ENCODE results near the gene KBTBD13.
"Not testable (repeated sequence)": the region's sequence is repeated elsewhere in the genome, so short reads cannot be mapped to it uniquely, and the experiment has no call there.

Gene KBTBD13

GRCh38 chr15:65089206-65089824, 12.8 kb downstream of the KBTBD13 start:
- DNase-seq (ENCODE audit: low read depth), result no peak

DNA sequence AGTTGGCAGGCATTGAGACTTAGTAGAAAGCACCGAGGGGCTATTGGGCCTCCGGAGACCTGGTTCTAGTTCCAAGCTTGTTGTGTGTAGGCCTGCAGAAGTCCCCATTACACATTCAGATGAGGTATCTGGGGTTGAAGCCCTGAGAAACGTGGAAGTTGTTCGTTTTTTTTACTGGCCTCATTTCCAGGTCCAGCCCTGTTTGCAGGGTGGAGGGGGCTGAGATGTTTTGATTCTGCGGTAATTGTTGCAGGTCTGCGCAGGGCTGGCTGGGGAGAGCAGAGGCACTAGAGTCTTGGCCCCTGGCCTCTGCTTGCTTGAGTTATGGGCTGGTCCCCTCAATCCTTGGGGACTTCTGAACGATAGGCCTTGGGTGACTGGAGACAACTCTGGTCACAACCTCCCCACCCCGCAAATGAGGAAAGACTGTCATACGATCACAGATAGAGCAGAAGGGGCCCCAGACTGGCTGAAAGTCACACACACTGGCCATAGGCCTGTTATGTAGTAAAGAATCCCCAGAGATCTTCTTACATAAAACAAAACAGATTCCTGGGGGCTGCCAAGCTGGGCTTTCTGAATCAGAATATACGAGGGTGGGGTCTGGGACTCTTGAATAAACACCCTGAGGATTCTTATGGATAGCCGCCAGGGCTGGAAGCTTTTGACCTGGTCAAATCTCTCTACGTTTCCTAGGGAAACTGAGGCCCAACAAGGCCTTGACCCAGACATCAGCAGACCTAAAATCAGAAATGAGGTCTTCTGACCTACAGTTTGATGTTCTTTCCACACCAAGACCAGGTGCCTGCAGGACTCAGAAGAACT, 15.6 kb downstream of the KBTBD13 start:
- no peak for DNase-seq (ENCODE audit: low read depth)

- no peak for DNase-seq (ENCODE audit: low read depth)
Observed at GRCh38 chr15:65092911-65093792, 16.6 kb downstream of the KBTBD13 start.

DNA sequence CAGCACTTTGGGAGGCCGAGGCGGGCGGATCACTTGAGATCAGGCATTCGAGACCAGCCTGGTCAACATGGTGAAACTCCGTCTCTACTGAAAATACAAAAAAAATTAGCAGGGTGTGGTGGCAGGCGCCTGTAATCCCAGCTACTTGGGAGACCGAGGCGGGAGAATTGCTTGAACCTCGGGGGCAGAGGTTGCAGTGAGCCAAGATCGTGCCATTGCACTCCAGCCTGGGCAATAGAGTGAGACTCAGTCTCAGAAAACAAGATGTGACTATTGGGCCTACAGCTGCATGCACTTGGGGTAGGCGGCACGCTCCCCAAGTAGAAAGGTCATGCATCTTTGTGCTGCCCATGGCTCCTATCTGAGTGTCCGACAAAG, 17.2 kb downstream of the KBTBD13 start:
- not testable (repeated sequence) for DNase-seq (ENCODE audit: low read depth)

- no peak for DNase-seq (ENCODE audit: low read depth)
Observed at GRCh38 chr15:65094294-65094995, 17.9 kb downstream of the KBTBD13 start.

- no peak for DNase-seq (ENCODE audit: low read depth)
Observed at GRCh38 chr15:65095011-65095746, 18.6 kb downstream of the KBTBD13 start.

GRCh38 chr15:65095747-65096104, 19.2 kb downstream of the KBTBD13 start:
- DNase-seq (ENCODE audit: low read depth), result no peak

- no peak for DNase-seq (ENCODE audit: low read depth)
Observed at GRCh38 chr15:65096481-65097385, 20.2 kb downstream of the KBTBD13 start.

- no peak for DNase-seq (ENCODE audit: low read depth)
Observed at GRCh38 chr15:65097651-65098263, 21.2 kb downstream of the KBTBD13 start.

DNA sequence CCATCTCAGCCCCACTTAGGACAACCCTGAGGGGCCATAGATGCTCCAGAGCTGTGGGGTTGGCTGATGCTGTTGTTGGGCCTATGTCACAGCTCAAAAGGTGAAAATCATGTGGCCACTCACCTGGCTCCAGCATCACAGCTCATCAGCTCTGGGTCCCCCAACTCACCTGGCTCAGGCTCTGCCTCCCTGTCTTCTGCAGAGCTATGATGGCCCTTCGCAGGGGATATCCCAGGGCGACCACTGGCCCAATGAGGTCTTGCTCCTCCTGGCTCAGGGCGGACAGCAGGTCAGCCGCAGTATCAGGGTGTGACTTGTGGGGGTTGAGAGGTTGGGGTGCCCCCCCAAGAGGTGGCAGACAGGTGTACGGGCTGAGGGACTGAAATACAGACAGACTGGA, 22.8 kb downstream of the KBTBD13 start:
- DNase-seq (ENCODE audit: low read depth), result no peak

DNA sequence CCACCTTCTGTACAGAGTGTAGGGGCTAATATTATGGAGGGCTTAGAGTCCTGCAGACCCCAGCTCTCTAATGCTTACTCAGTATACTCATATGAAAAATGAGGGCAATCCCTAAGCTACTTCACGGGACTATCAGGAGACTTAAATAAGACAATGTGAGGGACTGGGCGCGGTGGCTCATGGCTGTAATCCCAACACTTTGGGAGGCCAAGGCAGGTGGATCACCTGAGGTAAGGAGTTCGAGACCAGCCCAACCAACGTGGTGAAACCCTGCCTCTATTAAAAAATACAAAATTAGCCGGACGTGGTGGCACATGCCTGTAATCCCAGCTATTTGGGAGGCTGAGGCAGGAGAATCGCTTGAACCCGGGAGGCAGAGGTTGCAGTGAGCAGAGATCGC, 23.3 kb downstream of the KBTBD13 start:
- DNase-seq (ENCODE audit: low read depth), result not testable (repeated sequence)

- no peak for DNase-seq (ENCODE audit: low read depth)
Observed at GRCh38 chr15:65100442-65100841, 23.9 kb downstream of the KBTBD13 start.

- no peak for DNase-seq (ENCODE audit: low read depth)
Observed at GRCh38 chr15:65101411-65101890, 24.9 kb downstream of the KBTBD13 start.

DNA sequence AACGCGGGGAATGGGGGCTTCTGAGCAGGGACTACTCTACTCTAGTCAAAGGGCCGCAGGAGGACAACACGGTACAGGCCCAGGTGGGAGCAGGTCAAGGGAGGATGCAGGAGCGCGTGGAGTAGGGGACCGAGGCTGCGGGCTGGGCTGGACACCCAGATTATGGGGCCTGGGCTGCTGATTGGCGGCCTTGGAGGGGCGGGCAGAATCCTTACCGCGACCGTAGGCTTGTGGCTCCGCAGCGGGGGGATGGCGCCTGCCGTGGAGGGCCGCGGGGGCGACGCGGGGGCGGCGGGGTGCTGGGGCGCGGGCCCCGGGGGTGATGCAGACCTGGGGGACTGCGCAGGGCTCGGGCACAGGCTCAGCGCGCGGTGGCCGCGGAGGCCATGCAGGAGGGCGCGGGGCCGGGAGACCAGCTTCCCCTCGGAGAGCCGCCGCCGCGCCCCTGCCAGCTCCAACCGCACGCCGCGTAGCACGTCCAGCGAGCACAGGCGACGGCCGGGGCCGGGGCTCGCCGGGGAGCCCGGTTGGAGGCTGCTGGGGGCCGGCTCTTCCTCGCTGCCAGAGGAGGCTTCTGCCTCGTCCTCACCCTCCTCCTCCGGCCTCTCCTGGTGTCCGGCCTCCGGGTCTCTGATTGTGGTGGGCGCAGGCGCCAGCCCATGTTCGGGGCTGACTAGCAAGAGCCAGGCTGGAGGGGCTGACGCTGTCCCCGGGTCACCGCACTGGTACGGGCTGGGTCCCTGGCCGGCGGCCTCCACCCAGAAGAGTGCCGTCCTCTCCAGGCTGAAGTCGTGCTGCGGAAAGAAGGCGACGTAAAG, 25.6 kb downstream of the KBTBD13 start:
- DNase-seq (ENCODE audit: low read depth), result no peak

GRCh38 chr15:65102912-65103311, 26.4 kb downstream of the KBTBD13 start:
- no peak for DNase-seq (ENCODE audit: low read depth)

DNA sequence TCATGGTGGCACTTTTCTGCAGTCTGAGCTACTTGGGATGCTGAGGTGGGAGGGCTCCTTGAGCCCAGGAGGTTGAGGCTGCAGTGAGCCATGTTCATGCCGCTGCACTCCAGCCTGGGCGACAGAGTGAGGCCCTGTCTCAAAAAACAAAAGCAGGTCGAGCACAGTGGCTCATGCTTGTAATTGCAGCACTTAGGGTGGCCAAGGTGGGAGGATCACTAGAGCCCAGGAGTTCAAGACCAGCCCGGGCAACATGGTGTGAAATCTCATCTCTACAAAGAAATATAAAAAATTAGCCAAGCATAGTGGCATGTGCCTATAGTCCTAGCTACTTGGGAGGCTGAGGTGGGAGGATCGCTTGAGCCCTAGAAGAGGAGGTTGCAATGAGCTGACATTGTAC, 28.5 kb downstream of the KBTBD13 start:
- no peak for DNase-seq (ENCODE audit: low read depth)

DNA sequence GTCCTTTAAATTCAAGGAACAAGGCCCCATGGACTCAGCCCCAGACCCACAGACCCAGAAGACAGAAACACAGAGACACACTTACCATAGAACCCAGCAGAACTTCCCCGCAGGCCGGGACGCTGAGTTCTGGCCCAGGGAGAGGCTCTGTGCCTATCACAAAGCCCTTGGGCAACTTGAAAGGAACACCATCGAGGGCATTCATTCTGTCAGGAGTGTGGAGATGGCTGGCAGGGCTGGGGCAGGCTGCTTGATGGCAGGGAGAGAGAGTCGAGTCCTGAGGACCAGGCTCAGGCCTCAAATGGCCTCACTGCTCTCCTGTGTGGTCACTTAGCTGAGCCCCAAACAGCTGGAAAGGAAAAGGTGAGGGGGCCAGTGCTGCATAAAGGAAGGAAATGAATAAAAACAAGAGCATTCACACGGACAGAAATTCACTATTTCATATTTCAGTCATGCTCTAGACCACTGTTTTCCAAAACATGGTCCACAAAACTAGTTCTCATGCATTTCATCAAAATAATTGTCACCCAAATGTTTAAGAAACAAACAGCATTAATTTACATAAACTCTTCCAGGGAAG, 29.6 kb downstream of the KBTBD13 start:
- no peak for DNase-seq (ENCODE audit: low read depth)

DNA sequence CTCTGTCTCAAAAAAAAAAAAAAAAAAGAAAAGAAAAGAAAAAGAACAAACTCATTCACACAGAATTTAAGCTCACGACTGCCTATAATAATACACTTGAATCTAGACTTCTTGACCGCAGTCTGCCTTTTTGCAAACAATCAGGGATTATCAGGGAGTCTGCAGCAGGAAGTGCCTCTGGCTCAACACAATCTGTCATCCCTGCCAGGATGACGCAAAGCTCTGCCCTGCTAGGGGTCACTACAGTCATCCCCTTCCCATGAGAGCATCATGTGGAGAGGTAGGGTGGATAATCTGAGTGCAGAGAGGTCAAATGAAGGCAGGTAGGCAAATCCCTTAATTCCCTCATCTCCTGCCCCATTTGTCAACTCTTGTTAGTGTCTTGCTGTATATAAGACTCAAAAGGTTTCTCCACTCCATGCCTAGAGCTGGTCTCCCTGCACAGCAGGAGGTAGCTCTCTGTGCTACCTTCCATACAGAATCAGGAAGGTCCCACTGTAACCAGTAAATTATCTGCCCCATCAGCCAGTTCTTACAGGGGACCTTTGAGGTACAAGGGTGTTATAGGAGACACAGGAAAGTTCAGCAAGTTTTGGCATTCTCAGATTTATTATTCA, 34.2 kb downstream of the KBTBD13 start:
- no peak for DNase-seq (ENCODE audit: low read depth)
